Body of pancreas (tissue), 4 donors: Measurements from ENCODE around the gene GRM3. TPM values are rescaled to one million over a fixed set of nuclear protein-coding genes. Genes with fewer than 3 reads are reported as not detected.

Experiments
- ATAC-seq: fragments of 150-250 bp; one replicate; pipeline ENCODE4 v1.9.1; 2016
- DNase-seq, 4 donors: peaks; one replicate each; pipeline ENCODE4 v3.0.0-alpha.2; 2019
- H3K27ac ChIP-seq, 4 donors: fragments of 200-600 bp; sonication (generic); 1 replicate in 3 of 4; 2 replicates in 1 of 4; pipeline versions ENCODE4 v1.5.1 to v1.6.1; 2016 to 2019; ENCODE audit warnings: mild to moderate bottlenecking in 1 of 4, mixed read lengths in 1 of 4, moderate library complexity in 1 of 4
- H3K27me3 ChIP-seq, 2 donors: fragments of 200-600 bp; sonication (generic); one replicate each; pipeline ENCODE4 v1.6.0; 2016; ENCODE audit warnings: mild to moderate bottlenecking in 1 of 2
- H3K36me3 ChIP-seq, 2 donors: fragments of 200-600 bp; sonication (generic); replicated peaks in 1 of 2; 2 replicates each; pipeline ENCODE4 v1.5.1; 2016; ENCODE audit warnings: low read depth in 2 of 2; ENCODE audit not compliant: insufficient read depth in 1 of 2
- H3K4me1 ChIP-seq: fragments of 200-600 bp; sonication (generic); one replicate; pipeline ENCODE4 v1.6.0; 2016
- H3K4me3 ChIP-seq, 2 donors: fragments of 200-600 bp; sonication (generic); 1 replicate in 1 of 2; 2 replicates in 1 of 2; pipeline ENCODE4 v1.5.1; 2016 to 2019
- H3K9me3 ChIP-seq, 3 donors: fragments of 200-600 bp; sonication (generic); 1 replicate in 2 of 3; 2 replicates in 1 of 3; pipeline ENCODE4 v1.5.1; 2016
- CTCF ChIP-seq, 7 experiments: fragments of 450-650 bp in 4 of 7; fragments of 200-600 bp in 3 of 7; sonication (generic) in 3 of 7; IDR thresholded peaks; one replicate each; pipeline ENCODE4 v1.5.1; 2016 to 2019; ENCODE audit warnings: antibody characterized with exemption in 7 of 7
- POLR2A ChIP-seq, 3 donors: fragments of 450-650 bp; IDR thresholded peaks; one replicate each; pipeline ENCODE4 v1.6.1; 2016; ENCODE audit warnings: antibody characterized with exemption in 3 of 3, mild to moderate bottlenecking in 2 of 3
- WGBS, 2 donors: methylation state at CpG; one replicate each; pipeline ENCODE4 v1.1.5; 2017; 5-methylcytosine and 5-hydroxymethylcytosine counted together
- intact Hi-C: fragments of 100-400 bp; cut with DNase I; formaldehyde crosslinking; loops from one replicate; pipeline ENCODE4 v1.15.1; 2023
- total RNA-seq, 2 donors: library from RNA; depleted of rRNA; stranded (reverse); fragments of >200 nt; gene quantifications; one replicate each; pipeline ENCODE4 v1.1.0, GENCODE V29; 2016

The GRM3 gene
- total RNA-seq, 2 donors from 2014 or later, result not detected

GRCh38 chr7:86644282-86645224 lies 844 bp downstream of the GRM3 start:
- no peaks in the 10 kb centered on the region for H3K9me3 ChIP-seq
- ATAC-seq (peak; percentile 47), DNase-seq (peak in 2 of 4 donors; percentile 10 to 15)
- WGBS, 2 donors, result 1 to 2% methylated on average over 34 to 42 of the region's 42 CpGs
- H3K4me3 ChIP-seq, result no peak overlapping the region
- TF ChIP-seq CTCF (IDR thresholded peaks at IDR 0.05) (no peak), POLR2A (IDR thresholded peaks at IDR 0.05) (no peak)
- intact Hi-C loops, result no loop called here
- peaks cover 0 to 16% of the 10 kb centered on the region in 2 donors for H3K27me3 ChIP-seq
- H3K36me3 ChIP-seq, result no peaks in the 10 kb centered on the region
- H3K4me1 ChIP-seq, result peaks cover 21% of the 10 kb centered on the region
- no peak overlapping the region for H3K27ac ChIP-seq

GRCh38 chr7:86645225-86645608 lies 1.5 kb downstream of the GRM3 start:
- Histone ChIP-seq H3K4me3 (no peak overlapping the region), H3K36me3 (no peaks in the 10 kb centered on the region), H3K27me3 (peaks cover 0 to 16% of the 10 kb centered on the region in 2 donors), H3K4me1 (peaks cover 21% of the 10 kb centered on the region), H3K9me3 (no peaks in the 10 kb centered on the region), H3K27ac (no peak overlapping the region)
- ATAC-seq (peak; percentile 8), DNase-seq (no peak)
- intact Hi-C loops, result no loop called here
- TF ChIP-seq CTCF (IDR thresholded peaks at IDR 0.05), result no peak
- no peak for TF ChIP-seq POLR2A (IDR thresholded peaks at IDR 0.05)
- 4 to 6% methylated on average over 13 of the region's 13 CpGs for WGBS, 2 donors

- Histone ChIP-seq H3K4me3 (no peak overlapping the region), H3K4me1 (peaks cover 21% of the 10 kb centered on the region), H3K27ac (no peak overlapping the region), H3K36me3 (no peaks in the 10 kb centered on the region), H3K9me3 (no peaks in the 10 kb centered on the region), H3K27me3 (peaks cover 0 to 16% of the 10 kb centered on the region in 2 donors)
- ATAC-seq (no peak), DNase-seq (no peak)
- intact Hi-C loops, result no loop called here
- WGBS, 2 donors, result 46 to 50% methylated on average over 2 of the region's 2 CpGs
- no peak for TF ChIP-seq POLR2A (IDR thresholded peaks at IDR 0.05)
- TF ChIP-seq CTCF (IDR thresholded peaks at IDR 0.05), result no peak
Observed at GRCh38 chr7:86645676-86646276, 2.1 kb downstream of the GRM3 start.

- peaks cover 0 to 11% of the 10 kb centered on the region in 2 donors for H3K27me3 ChIP-seq
- H3K36me3 ChIP-seq, result no peaks in the 10 kb centered on the region
- ATAC-seq (no peak), DNase-seq (no peak)
- peaks cover 21% of the 10 kb centered on the region for H3K4me1 ChIP-seq
- no peak overlapping the region for H3K4me3 ChIP-seq
- intact Hi-C loops, result no loop called here
- TF ChIP-seq POLR2A (IDR thresholded peaks at IDR 0.05) (no peak), CTCF (IDR thresholded peaks at IDR 0.05) (no peak)
- no peaks in the 10 kb centered on the region for H3K9me3 ChIP-seq
- WGBS, 2 donors, result 85 to 88% methylated on average over 5 of the region's 5 CpGs
- no peak overlapping the region for H3K27ac ChIP-seq
Observed at GRCh38 chr7:86647385-86648094, 3.8 kb downstream of the GRM3 start.
